ENCODE measurements around the gene CFTR. TPM values are rescaled to one million over a fixed set of nuclear protein-coding genes. Genes with fewer than 3 reads are reported as not detected.

The CFTR gene
- total RNA-seq, 4 donors from 2014 or later: not detected

DNA sequence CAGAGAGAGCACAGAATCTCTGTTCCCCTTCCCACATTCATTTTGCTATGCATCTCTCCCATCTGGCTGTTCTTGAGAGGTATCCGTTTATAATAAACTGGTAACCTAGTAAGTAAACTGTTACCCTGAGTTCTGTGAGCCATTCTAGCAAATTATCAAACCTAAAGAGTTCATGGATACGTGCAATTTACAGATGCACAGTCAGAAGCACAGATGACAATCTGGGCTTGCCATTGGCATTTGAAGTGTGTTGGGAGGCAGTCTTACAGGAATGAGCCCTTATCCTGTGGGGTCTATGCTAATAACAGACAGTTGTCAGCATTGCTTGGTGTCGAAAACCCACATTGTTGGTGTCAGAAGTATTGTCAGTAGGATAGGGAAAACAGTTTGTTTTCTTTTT is 151.8 kb downstream of the CFTR start:
- no peaks in the 10 kb centered on the region for H3K4me1 ChIP-seq
- H3K27me3 ChIP-seq: no peaks in the 10 kb centered on the region
- intact Hi-C loops (cut with DNase I): no loop called here
- H3K4me3 ChIP-seq (replicated peaks in 1 of 3): no peak overlapping the region
- no peak for DNase-seq
- no peaks in the 10 kb centered on the region for H3K36me3 ChIP-seq
- no peak for TF ChIP-seq CTCF (IDR thresholded peaks at IDR 0.05)
- no peak for TF ChIP-seq POLR2A (IDR thresholded peaks at IDR 0.05)
- WGBS, 2 donors: 88 to 92% methylated on average over 3 of the region's 3 CpGs
- no peak overlapping the region for H3K27ac ChIP-seq
- H3K9me3 ChIP-seq: no peaks in the 10 kb centered on the region

DNA sequence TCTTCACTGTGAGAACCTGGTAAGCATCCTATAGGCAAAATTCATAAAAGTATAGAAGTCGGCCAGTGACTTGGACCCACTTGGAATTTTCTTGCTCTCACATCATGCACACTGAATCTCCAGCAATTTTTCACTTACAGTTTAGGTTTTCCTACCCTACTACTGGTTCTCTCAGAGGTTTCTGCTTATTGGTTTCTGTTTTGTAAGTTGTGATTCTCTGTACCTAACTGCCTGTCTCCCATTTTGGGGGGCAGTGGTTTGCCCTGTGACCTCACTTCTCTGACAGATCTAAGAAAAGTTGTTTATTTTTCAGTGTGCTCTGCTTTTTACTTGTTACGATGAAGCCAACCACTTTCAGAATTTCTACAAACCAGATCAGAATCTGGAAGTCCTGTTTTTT is 158.1 kb downstream of the CFTR start:
- 90 to 92% methylated on average over 2 of the region's 2 CpGs for WGBS, 2 donors
- intact Hi-C loops (cut with DNase I): no loop called here
- H3K4me1 ChIP-seq: no peaks in the 10 kb centered on the region
- DNase-seq: no peak
- H3K36me3 ChIP-seq: no peaks in the 10 kb centered on the region
- H3K27ac ChIP-seq: no peak overlapping the region
- H3K27me3 ChIP-seq: no peaks in the 10 kb centered on the region
- no peak overlapping the region for H3K4me3 ChIP-seq (replicated peaks in 1 of 3)
- no peak for TF ChIP-seq POLR2A (IDR thresholded peaks at IDR 0.05)
- TF ChIP-seq CTCF (IDR thresholded peaks at IDR 0.05): no peak
- H3K9me3 ChIP-seq: no peaks in the 10 kb centered on the region

DNA sequence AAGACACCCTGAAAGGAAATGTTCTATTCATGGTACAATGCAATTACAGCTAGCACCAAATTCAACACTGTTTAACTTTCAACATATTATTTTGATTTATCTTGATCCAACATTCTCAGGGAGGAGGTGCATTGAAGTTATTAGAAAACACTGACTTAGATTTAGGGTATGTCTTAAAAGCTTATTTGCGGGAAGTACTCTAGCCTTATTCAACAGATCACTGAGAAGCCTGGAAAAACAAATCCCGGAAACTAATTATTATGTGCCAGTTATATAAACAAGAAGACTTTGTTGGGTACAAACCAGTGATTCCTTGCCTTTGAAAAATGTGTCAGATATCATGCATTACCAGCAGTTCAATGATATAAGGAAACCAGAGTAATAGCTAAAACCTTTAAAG is 160.1 kb downstream of the CFTR start:
- 54 to 57% methylated on average over 2 of the region's 2 CpGs for WGBS, 2 donors
- Histone ChIP-seq H3K9me3 (no peaks in the 10 kb centered on the region), H3K4me1 (no peaks in the 10 kb centered on the region), H3K4me3 (replicated peaks in 1 of 3) (no peak overlapping the region), H3K36me3 (no peaks in the 10 kb centered on the region), H3K27ac (no peak overlapping the region), H3K27me3 (no peaks in the 10 kb centered on the region)
- TF ChIP-seq POLR2A (IDR thresholded peaks at IDR 0.05): no peak
- TF ChIP-seq CTCF (IDR thresholded peaks at IDR 0.05): no peak
- intact Hi-C loops (cut with DNase I): no loop called here
- DNase-seq: no peak

DNA sequence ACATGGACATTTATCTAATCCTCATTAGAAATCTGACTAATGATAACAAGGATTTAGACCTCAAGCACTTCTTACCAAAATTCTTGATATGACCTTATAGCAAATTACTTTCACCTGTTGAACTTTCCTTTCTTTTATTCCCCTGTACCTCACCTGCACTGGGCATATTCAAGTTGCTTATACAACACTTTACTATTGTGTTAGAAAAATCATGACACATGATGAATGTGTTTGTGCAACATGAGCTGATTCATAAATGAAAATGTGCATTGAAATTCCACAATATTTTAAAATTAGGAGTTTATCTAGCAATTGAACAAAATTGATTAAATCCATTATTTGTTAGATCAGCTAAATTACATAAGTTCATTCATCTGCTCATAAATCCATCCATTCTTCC is 160.6 kb downstream of the CFTR start:
- no peak for TF ChIP-seq CTCF (IDR thresholded peaks at IDR 0.05)
- no peak for TF ChIP-seq POLR2A (IDR thresholded peaks at IDR 0.05)
- no peak overlapping the region for H3K27ac ChIP-seq
- no peak for DNase-seq
- no peak overlapping the region for H3K4me3 ChIP-seq (replicated peaks in 1 of 3)
- H3K27me3 ChIP-seq: no peaks in the 10 kb centered on the region
- no peaks in the 10 kb centered on the region for H3K4me1 ChIP-seq
- intact Hi-C loops (cut with DNase I): no loop called here
- no peaks in the 10 kb centered on the region for H3K36me3 ChIP-seq
- H3K9me3 ChIP-seq: no peaks in the 10 kb centered on the region

GRCh38 chr7:117645481-117646165 is 165.8 kb downstream of the CFTR start:
- H3K36me3 ChIP-seq: no peaks in the 10 kb centered on the region
- intact Hi-C loops (cut with DNase I): no loop called here
- no peak overlapping the region for H3K4me3 ChIP-seq (replicated peaks in 1 of 3)
- H3K27me3 ChIP-seq: no peaks in the 10 kb centered on the region
- no peaks in the 10 kb centered on the region for H3K9me3 ChIP-seq
- no peak for DNase-seq
- no peak overlapping the region for H3K27ac ChIP-seq
- H3K4me1 ChIP-seq: no peaks in the 10 kb centered on the region
- TF ChIP-seq CTCF (IDR thresholded peaks at IDR 0.05) (no peak), POLR2A (IDR thresholded peaks at IDR 0.05) (no peak)

Measured in thyroid gland (tissue), 4 donors.